K562 (cell line): Measurements from ENCODE around the gene GTF3C4.
"Not testable (repeated sequence)": the region's sequence is repeated elsewhere in the genome, so short reads cannot be mapped to it uniquely, and the experiment has no call there.

ENCODE experiments used
- CC2D1A ChIP-seq: fragments of 450-650 bp; IDR thresholded peaks from 2 replicates; pipeline ENCODE4 v1.6.1; 2017; ENCODE audit warnings: mild to moderate bottlenecking
- ESRRA ChIP-seq: fragments of 450-650 bp; IDR thresholded peaks from 2 replicates; pipeline ENCODE4 v1.6.1; 2014; ENCODE audit warnings: low read depth, mild to moderate bottlenecking, moderate library complexity, borderline replicate concordance
- MTA3 ChIP-seq: fragments of 450-650 bp; formaldehyde crosslinking; IDR thresholded peaks from 2 replicates; pipeline ENCODE4 v1.6.1; 2017; ENCODE audit warnings: mild to moderate bottlenecking, borderline replicate concordance
- POLR2A ChIP-seq: fragments of 450-650 bp; conservative IDR thresholded peaks from 2 replicates; pipeline ENCODE4 v1.6.1; 2016
- POLR2AphosphoS5 ChIP-seq: IDR thresholded peaks from 2 replicates; pipeline ENCODE4 v1.6.1; 2011; ENCODE audit warnings: mild to moderate bottlenecking, low read depth, low read length, moderate library complexity; ENCODE audit not compliant: control insufficient read depth, insufficient read depth
- TGIF2 ChIP-seq: sonication (generic); formaldehyde crosslinking; IDR thresholded peaks from 2 replicates; pipeline ENCODE4 v1.8.1; 2022; ENCODE audit warnings: mild to moderate bottlenecking, missing genetic modification reagents, moderate library complexity
- ZBTB2 ChIP-seq: fragments of 450-650 bp; IDR thresholded peaks from 2 replicates; pipeline ENCODE4 v1.6.1; 2016; ENCODE audit warnings: antibody characterized with exemption
- TF ChIP-seq, protein P1 (sequence below): fragments of 250-450 bp; sonication (Bioruptor Pico); IDR thresholded peaks from 2 replicates; pipeline ENCODE4 v1.4.0; 2020; ENCODE audit warnings: mild to moderate bottlenecking, moderate library complexity, borderline replicate concordance
- TF ChIP-seq, protein P2 (sequence below): fragments of 250-450 bp; sonication (Bioruptor Pico); IDR thresholded peaks from 2 replicates; pipeline ENCODE4 v1.9.0; 2021; ENCODE audit warnings: mild to moderate bottlenecking

- not testable (repeated sequence) for TF ChIP-seq POLR2A; CC2D1A; ZBTB2; ESRRA; TGIF2 (CRISPR knock-in tag); POLR2AphosphoS5; MTA3
- TF ChIP-seq, protein P1, sequence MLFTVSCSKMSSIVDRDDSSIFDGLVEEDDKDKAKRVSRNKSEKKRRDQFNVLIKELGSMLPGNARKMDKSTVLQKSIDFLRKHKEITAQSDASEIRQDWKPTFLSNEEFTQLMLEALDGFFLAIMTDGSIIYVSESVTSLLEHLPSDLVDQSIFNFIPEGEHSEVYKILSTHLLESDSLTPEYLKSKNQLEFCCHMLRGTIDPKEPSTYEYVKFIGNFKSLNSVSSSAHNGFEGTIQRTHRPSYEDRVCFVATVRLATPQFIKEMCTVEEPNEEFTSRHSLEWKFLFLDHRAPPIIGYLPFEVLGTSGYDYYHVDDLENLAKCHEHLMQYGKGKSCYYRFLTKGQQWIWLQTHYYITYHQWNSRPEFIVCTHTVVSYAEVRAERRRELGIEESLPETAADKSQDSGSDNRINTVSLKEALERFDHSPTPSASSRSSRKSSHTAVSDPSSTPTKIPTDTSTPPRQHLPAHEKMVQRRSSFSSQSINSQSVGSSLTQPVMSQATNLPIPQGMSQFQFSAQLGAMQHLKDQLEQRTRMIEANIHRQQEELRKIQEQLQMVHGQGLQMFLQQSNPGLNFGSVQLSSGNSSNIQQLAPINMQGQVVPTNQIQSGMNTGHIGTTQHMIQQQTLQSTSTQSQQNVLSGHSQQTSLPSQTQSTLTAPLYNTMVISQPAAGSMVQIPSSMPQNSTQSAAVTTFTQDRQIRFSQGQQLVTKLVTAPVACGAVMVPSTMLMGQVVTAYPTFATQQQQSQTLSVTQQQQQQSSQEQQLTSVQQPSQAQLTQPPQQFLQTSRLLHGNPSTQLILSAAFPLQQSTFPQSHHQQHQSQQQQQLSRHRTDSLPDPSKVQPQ (CRISPR knock-in tag) = not testable (repeated sequence)
- TF ChIP-seq, protein P2, sequence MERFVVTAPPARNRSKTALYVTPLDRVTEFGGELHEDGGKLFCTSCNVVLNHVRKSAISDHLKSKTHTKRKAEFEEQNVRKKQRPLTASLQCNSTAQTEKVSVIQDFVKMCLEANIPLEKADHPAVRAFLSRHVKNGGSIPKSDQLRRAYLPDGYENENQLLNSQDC (CRISPR knock-in tag) = not testable (repeated sequence)
Observed at GRCh38 chr9:132711152-132711551, 40.9 kb downstream of the GTF3C4 start.
